GM13976 (cell line): ENCODE results near the gene CTTNBP2.

Source experiments
- DNase-seq: peaks from one replicate; pipeline ENCODE4 v3.0.0; 2012; ENCODE audit warnings: low spot score
- in situ Hi-C: fragments of 300-500 bp; cut with MboI; formaldehyde crosslinking; loops from one replicate; pipeline ENCODE4 v1.12.0; 2022; ENCODE audit warnings: low sequenced_read_pairs, mixed read lengths, inconsistent platforms; ENCODE audit not compliant: unreplicated experiment
- TF ChIP-seq, protein P1 (sequence below): IDR thresholded peaks from 2 replicates; pipeline ENCODE4 v1.5.1; 2012; ENCODE audit warnings: borderline replicate concordance, mild to moderate bottlenecking; ENCODE audit not compliant: insufficient read depth; ENCODE audit errors: extremely low read depth, missing control alignments, control extremely low read depth

The CTTNBP2 gene

DNA sequence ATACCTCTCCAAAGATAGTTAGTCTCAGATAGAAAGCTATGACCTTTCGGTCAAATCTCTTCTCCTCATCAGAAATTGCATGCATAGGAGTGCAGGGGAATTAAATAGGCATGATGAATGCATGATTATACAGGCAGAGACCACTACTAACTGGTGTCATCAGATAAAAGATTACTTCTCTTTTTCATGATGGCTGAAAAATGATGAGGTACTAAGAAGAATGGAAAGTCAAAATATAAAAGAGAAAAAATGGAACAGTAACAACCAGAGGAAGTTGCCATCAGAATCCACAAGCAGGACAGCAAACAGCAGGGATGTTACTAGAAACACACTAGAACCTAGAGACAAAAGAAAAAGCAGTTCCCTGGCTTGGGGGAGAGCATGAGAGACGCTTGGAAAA is 31.6 kb downstream of the CTTNBP2 start:
- in situ Hi-C loops, result no loop called here
- no peak for DNase-seq
- TF ChIP-seq, protein P1, sequence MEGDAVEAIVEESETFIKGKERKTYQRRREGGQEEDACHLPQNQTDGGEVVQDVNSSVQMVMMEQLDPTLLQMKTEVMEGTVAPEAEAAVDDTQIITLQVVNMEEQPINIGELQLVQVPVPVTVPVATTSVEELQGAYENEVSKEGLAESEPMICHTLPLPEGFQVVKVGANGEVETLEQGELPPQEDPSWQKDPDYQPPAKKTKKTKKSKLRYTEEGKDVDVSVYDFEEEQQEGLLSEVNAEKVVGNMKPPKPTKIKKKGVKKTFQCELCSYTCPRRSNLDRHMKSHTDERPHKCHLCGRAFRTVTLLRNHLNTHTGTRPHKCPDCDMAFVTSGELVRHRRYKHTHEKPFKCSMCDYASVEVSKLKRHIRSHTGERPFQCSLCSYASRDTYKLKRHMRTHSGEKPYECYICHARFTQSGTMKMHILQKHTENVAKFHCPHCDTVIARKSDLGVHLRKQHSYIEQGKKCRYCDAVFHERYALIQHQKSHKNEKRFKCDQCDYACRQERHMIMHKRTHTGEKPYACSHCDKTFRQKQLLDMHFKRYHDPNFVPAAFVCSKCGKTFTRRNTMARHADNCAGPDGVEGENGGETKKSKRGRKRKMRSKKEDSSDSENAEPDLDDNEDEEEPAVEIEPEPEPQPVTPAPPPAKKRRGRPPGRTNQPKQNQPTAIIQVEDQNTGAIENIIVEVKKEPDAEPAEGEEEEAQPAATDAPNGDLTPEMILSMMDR, result no peak

DNA sequence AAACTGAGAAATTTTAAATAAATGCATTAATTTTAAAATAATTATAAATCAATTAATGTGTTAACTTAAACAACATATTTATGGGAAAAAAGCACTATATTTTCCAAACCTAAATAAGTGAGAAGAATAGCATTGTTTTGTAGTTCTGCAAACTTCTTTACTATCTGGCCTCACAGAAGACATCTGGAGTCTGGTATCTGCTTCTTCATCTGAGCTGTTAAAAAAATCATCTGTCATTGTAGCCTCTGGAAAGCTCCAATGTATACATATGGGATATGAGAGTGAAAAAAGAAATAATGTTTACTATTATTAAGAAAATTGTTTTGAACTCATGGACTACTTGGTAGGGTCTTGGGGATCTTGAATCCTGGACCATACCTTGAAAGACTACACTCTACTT is 32.2 kb downstream of the CTTNBP2 start:
- TF ChIP-seq, protein P1, result no peak
- in situ Hi-C loops, result no loop called here

DNA sequence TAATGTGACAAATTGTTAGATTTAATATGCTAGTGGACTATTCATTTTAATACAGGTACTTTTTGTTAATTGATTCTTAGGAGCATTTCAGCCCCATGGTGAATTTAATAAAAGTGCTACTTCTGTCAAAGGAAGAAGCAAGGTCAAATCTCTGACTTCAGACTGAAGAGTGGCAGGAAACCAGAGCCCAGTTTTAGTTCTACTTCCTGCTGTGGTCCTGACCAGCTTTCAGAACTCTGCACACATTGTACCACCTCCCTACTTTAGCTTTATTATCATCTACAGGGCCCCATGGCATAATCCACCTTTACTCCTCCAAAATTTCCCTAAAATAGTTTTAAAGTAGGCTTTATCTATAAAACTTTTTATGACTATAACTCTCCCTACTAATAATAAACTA is 33.7 kb downstream of the CTTNBP2 start:
- TF ChIP-seq, protein P1, result no peak
- in situ Hi-C loops, result no loop called here
- DNase-seq, result no peak

More for the DNA sequence above, 32.2 kb downstream of the CTTNBP2 start:
- no peak for DNase-seq

DNA sequence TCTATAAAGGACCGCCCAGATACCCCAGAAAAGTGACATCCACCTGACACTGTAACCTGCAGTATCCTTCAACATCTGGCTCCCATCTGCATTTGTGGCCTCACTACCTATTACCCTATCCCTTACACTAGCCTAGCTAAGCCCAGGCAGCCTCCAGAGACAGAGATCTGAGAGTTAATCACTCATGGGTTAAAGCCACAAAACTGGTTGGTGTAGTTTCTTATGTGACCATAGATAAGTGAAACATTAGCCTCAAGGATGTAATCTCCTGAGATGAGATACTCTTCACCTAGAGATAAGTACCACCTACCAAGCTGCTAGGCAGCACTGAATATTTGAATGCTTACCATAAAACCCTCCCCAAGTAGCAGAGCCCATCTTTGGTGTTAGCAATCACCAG is 35.4 kb downstream of the CTTNBP2 start:
- in situ Hi-C loops, result no loop called here
- TF ChIP-seq, protein P1, result no peak
- no peak for DNase-seq

DNA sequence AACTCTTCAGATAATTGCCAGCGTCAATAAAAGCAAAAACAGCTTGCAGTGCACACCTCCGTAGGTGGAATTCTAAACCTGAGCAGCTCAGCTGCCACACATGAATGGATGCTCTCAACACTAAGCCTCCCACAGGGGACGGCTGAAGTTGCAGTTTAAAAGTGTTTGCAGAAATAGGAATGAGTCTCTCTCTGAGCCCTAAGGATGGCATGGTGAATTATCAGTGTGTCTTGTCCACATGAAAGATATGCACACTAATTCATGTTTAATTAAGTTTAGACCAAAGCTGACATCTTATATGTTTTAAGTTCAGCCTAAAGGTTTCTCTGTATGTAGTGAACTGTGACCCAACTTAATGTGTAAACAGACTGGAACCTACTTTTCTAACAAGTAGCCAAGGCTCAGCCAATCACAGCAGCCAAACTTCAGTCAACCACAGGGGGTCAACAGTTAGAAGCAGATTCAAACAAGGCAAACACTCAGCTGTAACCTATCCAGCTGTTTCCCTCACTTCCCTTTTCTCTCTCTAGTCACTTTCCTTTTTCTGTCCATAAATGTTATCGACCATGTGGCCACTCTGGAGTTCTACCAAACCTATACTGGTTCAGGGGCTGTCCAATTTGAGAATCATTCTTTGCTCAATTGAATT is 38.1 kb downstream of the CTTNBP2 start:
- no peak for DNase-seq
- in situ Hi-C loops, result no loop called here

DNA sequence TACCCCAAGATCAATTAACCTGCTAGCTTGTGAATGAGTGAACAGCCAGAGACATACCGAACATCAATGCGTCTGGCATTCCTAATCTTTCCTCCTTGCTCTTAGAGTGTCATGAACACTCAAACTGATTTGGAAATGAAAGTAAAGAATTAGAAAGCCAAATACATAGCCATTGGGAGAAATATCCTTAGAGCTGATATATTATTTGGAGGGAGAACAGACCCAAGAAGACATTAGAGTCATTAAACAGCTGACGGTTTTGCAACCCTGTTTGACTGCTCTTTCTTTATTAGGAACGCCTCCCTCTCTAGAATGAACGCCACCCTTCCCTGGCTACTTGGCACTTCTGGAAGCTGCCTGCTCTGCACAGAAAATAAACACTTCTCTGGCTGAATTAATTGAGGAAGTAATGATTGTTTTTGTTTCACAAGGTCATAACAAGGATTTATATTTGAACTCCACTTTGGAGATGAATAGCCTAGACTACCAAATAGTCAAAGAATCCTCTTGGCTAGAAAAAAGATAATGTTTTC is 42.8 kb downstream of the CTTNBP2 start:
- in situ Hi-C loops, result no loop called here
- no peak for DNase-seq
- TF ChIP-seq, protein P1, result no peak

More for the DNA sequence above, 38.1 kb downstream of the CTTNBP2 start:
- TF ChIP-seq, protein P1, result no peak

DNA sequence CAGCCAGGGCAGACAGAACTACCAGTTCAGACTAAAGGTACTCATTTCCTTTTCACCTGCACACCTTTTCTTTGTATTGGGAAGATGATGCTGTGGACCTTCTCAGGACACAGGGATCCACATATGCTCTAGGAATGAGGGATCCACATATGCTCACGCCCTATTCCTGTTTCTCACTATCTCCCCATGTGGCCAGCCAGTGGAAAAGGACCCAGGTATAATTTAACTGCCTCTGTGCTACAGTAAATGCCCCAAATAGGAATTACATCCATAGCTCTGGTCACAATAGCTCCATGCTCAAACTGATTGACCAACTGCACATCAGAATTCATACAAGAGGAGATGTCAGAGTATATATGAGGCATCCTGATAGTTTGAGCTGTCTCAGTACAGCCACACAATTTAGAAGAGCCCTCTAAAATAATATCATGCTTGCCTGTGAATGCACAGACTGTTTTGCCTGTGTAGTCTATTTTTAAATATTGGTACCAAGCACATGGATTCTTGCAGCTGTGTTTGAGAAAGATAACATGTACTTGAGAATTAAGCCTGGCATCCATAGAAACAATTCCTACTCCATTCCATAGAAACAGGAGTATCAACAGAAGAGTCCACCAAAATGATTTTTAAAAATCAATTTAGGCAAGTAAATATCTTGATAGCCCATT is 43.7 kb downstream of the CTTNBP2 start:
- TF ChIP-seq, protein P1, result no peak
- in situ Hi-C loops, result no loop called here
- no peak for DNase-seq
